Activated T-cell treated with anti-CD3 and anti-CD28 coated beads, Interleukin-2, amount 50 U/mL, for 4 hours (primary cell): ENCODE measurements around the gene DGKG. TPM values are rescaled to one million over a fixed set of nuclear protein-coding genes. Genes with fewer than 3 reads are reported as not detected.

Source experiments
- ATAC-seq, 2 donors: fragments of 200-7000 bp; cut with Tn5 transposase; one replicate each; pipeline ENCODE4 v1.10.0; 2021
- DNase-seq: peaks from one replicate; pipeline ENCODE4 v3.0.0-alpha.2; 2020
- H3K27me3 Mint-ChIP-seq: one replicate; pipeline ENCODE4 v1.8.0; 2021; ENCODE audit warnings: low read depth, mixed read lengths
- H3K36me3 Mint-ChIP-seq: one replicate; pipeline ENCODE4 v1.8.0; 2022; ENCODE audit warnings: mixed read lengths; ENCODE audit not compliant: insufficient read depth
- H3K4me1 Mint-ChIP-seq: one replicate; pipeline ENCODE4 v1.8.0; 2021; ENCODE audit warnings: low read depth, mixed read lengths
- H3K4me3 Mint-ChIP-seq: one replicate; pipeline ENCODE4 v1.8.0; 2021; ENCODE audit warnings: mild to moderate bottlenecking, moderate library complexity, mixed read lengths
- H3K9me3 Mint-ChIP-seq: one replicate; pipeline ENCODE4 v1.8.0; 2021; ENCODE audit warnings: mixed read lengths
- total RNA-seq, 3 donors: library from RNA; stranded (reverse); gene quantifications; one replicate each; pipeline ENCODE4 v1.2.1, GENCODE V29; 2021

Gene DGKG
- total RNA-seq, 3 donors from 2014 or later = 0.27 to 1.2 (median 0.40) TPM

GRCh38 chr3:186359078-186359477 lies 3.0 kb downstream of the DGKG start:
- H3K4me3 Mint-ChIP-seq = no peak overlapping the region
- peaks cover 7% of the 10 kb centered on the region for H3K4me1 Mint-ChIP-seq
- H3K9me3 Mint-ChIP-seq = no peaks in the 10 kb centered on the region
- H3K27me3 Mint-ChIP-seq = peaks cover 47% of the 10 kb centered on the region
- ATAC-seq (no peak), DNase-seq (no peak)
- no peaks in the 10 kb centered on the region for H3K36me3 Mint-ChIP-seq

- peaks cover 32% of the 10 kb centered on the region for H3K27me3 Mint-ChIP-seq
- H3K9me3 Mint-ChIP-seq = no peaks in the 10 kb centered on the region
- no peak overlapping the region for H3K4me3 Mint-ChIP-seq
- ATAC-seq (no peak), DNase-seq (no peak)
- no peaks in the 10 kb centered on the region for H3K36me3 Mint-ChIP-seq
- H3K4me1 Mint-ChIP-seq = peaks cover 2% of the 10 kb centered on the region
These were observed 5.9 kb downstream of the DGKG start for GRCh38 chr3:186356152-186356551.

DNA sequence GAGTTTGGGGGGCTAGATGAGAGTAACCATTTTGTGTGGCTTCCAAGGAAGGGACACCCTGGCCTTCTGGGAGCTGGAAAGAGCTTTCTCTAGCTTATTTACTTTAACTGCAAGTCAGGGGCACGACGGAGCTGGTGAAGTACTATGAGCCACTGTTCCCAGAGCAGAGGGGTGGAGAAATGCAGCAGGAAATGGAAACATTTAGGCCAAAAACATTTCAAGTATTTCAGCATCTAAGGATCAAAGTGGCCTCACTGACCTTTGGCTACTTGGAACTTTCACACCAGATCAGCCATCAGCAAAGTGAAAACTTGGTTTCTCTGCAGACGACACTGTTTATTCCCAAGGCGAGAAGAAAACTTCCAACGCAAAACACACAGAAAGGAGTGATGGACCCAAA lies 7.9 kb downstream of the DGKG start:
- DNase-seq (no peak), ATAC-seq (no peak)
- H3K4me3 Mint-ChIP-seq = no peak overlapping the region
- H3K4me1 Mint-ChIP-seq = no peaks in the 10 kb centered on the region
- H3K9me3 Mint-ChIP-seq = no peaks in the 10 kb centered on the region
- no peaks in the 10 kb centered on the region for H3K36me3 Mint-ChIP-seq
- peaks cover 24% of the 10 kb centered on the region for H3K27me3 Mint-ChIP-seq

GRCh38 chr3:186352369-186352768 lies 9.7 kb downstream of the DGKG start:
- Mint-ChIP-seq H3K9me3 (no peaks in the 10 kb centered on the region), H3K4me1 (no peaks in the 10 kb centered on the region), H3K36me3 (no peaks in the 10 kb centered on the region), H3K27me3 (peaks cover 16% of the 10 kb centered on the region), H3K4me3 (no peak overlapping the region)
- ATAC-seq (no peak), DNase-seq (no peak)

DNA sequence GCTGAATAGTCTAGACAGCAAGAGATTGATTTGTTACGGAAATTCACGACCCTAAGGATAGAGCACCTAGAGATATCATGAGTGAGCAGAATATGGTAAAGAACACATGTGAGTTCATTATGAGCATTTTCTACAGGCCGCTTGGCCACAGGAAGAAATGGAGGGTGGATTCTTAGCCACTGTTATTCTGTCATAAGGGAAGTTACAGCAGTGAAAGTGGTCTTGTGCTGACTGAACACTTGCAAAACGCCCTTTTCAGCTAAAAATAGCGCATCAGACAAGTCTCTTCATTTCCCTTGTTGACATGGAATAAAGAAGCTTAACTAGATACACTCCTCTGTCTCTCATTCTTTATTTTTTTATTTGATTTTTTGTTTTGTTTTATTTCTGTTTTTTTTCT lies 19.8 kb downstream of the DGKG start:
- ATAC-seq (no peak), DNase-seq (no peak)
- H3K27me3 Mint-ChIP-seq = peaks cover 3% of the 10 kb centered on the region
- peaks cover 3% of the 10 kb centered on the region for H3K9me3 Mint-ChIP-seq
- H3K36me3 Mint-ChIP-seq = peaks cover 2% of the 10 kb centered on the region
- no peak overlapping the region for H3K4me3 Mint-ChIP-seq
- H3K4me1 Mint-ChIP-seq = peaks cover 3% of the 10 kb centered on the region

DNA sequence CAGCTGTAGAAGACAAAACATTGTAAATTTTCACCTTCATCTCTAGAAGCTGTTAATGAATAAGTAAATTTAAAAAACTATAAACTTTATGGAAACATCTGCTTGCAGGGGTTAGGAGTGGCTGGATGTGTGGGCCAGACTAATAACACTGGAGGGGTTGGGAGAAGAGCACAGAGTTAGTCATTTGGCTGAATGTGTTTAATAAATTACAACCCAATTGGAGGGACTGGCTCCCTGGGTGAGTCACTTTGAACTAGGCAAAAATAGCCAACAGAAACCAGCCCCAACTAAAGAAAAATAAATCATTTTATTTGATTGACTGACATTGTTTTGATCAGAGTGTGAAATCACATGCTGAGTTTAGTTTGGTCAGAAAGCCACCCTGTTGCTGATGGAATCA lies 21.8 kb downstream of the DGKG start:
- H3K4me3 Mint-ChIP-seq = no peak overlapping the region
- H3K27me3 Mint-ChIP-seq = peaks cover 5% of the 10 kb centered on the region
- DNase-seq = no peak
- H3K9me3 Mint-ChIP-seq = peaks cover 3% of the 10 kb centered on the region
- ATAC-seq = no peak
- peaks cover 3% of the 10 kb centered on the region for H3K4me1 Mint-ChIP-seq
- H3K36me3 Mint-ChIP-seq = peaks cover 2% of the 10 kb centered on the region

GRCh38 chr3:186339180-186339918 lies 22.7 kb downstream of the DGKG start:
- Mint-ChIP-seq H3K27me3 (peaks cover 5% of the 10 kb centered on the region), H3K9me3 (peaks cover 3% of the 10 kb centered on the region), H3K4me1 (peaks cover 3% of the 10 kb centered on the region), H3K4me3 (no peak overlapping the region), H3K36me3 (peaks cover 2% of the 10 kb centered on the region)
- DNase-seq (no peak), ATAC-seq (no peak)

DNA sequence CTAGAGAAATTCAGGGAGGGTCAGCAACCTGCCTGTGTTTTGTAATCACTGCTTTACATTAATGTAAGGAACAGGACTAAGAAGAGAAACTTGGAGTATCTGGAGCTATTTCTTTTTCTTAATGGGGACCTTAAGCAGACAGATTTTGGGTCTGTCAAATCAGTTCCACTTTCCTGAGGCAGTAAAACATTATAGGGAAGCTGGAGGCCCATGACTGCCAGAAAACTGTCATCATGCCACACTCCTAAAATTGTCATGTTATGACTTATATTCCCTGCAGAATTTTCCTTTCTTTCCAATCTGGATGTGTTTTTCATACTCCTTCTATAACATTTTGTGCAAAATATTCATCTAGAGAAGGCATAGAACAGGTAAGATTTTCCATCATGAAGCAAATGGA lies 28.8 kb downstream of the DGKG start:
- ATAC-seq (no peak), DNase-seq (no peak)
- no peaks in the 10 kb centered on the region for H3K9me3 Mint-ChIP-seq
- H3K4me3 Mint-ChIP-seq = no peak overlapping the region
- peaks cover 5% of the 10 kb centered on the region for H3K4me1 Mint-ChIP-seq
- H3K36me3 Mint-ChIP-seq = no peaks in the 10 kb centered on the region
- H3K27me3 Mint-ChIP-seq = peaks cover 11% of the 10 kb centered on the region

- peak in 1 of 2 donors; percentile 69 for ATAC-seq
- Mint-ChIP-seq H3K27me3 (peaks cover 9% of the 10 kb centered on the region), H3K4me1 (peaks cover 5% of the 10 kb centered on the region), H3K36me3 (no peaks in the 10 kb centered on the region), H3K9me3 (no peaks in the 10 kb centered on the region), H3K4me3 (no peak overlapping the region)
- no peak for DNase-seq
These were observed 31.1 kb downstream of the DGKG start for GRCh38 chr3:186330772-186331460.

DNA sequence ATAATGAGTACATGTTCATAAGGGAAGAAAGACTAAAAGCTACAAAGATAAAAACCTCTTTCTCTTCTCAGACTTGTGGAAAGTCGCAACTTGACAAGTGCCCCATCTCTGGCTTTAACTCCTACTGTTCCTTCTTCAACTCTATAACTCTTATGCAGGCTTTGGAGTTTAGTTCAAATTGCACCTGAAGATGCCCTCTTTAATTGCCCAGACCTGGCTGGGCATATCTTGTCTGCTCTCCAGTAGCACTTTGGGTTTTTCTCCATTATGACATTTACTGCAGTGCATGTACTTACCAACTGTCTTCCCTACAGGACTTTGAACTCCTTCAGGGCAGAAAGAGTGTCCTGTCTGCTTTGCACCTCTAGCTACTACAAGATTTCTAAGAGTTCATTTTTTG lies 32.4 kb downstream of the DGKG start:
- H3K4me1 Mint-ChIP-seq = peaks cover 5% of the 10 kb centered on the region
- no peaks in the 10 kb centered on the region for H3K9me3 Mint-ChIP-seq
- peaks cover 12% of the 10 kb centered on the region for H3K27me3 Mint-ChIP-seq
- no peaks in the 10 kb centered on the region for H3K36me3 Mint-ChIP-seq
- DNase-seq (no peak), ATAC-seq (no peak)
- H3K4me3 Mint-ChIP-seq = no peak overlapping the region

GRCh38 chr3:186327912-186328487 lies 34.0 kb downstream of the DGKG start:
- Mint-ChIP-seq H3K27me3 (peaks cover 9% of the 10 kb centered on the region), H3K36me3 (no peaks in the 10 kb centered on the region), H3K4me3 (no peak overlapping the region)

DNA sequence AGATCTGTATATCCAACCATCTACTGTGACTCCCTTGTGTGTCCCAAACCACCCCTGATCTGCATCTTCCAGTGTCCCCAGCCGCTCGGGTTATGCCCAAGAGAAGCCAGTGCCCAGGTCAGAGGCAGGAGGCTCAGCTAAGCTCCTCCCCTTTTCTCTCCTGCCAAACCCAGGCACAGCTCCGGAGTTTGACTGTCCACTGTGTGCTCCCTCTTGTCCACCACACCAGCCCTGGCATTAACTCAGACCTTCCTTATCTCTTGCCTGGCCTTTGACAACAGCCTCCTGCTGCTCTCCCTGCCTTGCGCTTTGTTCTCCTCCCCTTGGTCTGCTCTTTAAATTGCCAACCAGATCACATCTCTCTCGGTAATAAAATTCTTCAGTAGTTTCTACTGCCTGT lies 39.3 kb downstream of the DGKG start:
- Mint-ChIP-seq H3K9me3 (no peaks in the 10 kb centered on the region), H3K4me3 (no peak overlapping the region), H3K4me1 (no peaks in the 10 kb centered on the region), H3K36me3 (no peaks in the 10 kb centered on the region), H3K27me3 (peaks cover 5% of the 10 kb centered on the region)
- DNase-seq = no peak
- ATAC-seq = no peak

More at GRCh38 chr3:186327912-186328487, 34.0 kb downstream of the DGKG start:
- DNase-seq (no peak), ATAC-seq (no peak)
- Mint-ChIP-seq H3K9me3 (no peaks in the 10 kb centered on the region), H3K4me1 (peaks cover 5% of the 10 kb centered on the region)

GRCh38 chr3:186321746-186322145 lies 40.3 kb downstream of the DGKG start:
- ATAC-seq (no peak), DNase-seq (no peak)
- peaks cover 5% of the 10 kb centered on the region for H3K27me3 Mint-ChIP-seq
- H3K9me3 Mint-ChIP-seq = no peaks in the 10 kb centered on the region
- no peaks in the 10 kb centered on the region for H3K4me1 Mint-ChIP-seq
- H3K4me3 Mint-ChIP-seq = no peak overlapping the region
- no peaks in the 10 kb centered on the region for H3K36me3 Mint-ChIP-seq

DNA sequence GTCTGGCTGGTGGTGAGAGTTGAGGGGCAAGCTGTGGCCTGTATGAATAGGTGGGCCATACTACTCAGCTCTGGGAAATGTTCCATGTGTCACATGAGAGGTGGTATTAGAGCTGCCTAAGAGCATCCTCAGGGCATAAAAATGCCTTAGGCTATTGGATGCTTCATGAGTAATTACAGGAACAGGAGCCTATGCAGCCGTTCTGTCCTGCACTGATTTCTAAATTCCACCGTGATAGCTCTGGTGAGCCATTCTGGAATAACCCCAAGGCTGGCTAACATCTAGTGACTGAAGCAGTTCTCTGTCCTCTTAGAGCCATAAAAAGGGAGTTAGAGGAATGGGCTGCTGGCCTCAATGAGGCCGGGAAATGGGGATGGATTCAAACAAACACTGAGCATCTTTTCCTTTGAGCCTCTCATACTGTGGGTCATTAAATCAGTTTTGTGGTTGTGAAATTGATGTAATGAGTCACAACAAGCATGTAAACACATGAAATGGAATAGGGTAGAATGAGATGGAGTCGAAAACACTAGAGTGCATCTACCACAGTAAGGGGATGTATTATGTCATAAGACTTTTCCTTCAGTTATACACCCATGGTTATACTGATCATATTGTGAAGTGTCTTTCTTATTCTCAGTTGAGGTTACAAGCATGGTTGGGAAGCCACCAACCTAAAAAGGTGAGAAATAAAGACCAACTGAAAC lies 41.0 kb downstream of the DGKG start:
- Mint-ChIP-seq H3K9me3 (no peaks in the 10 kb centered on the region), H3K36me3 (no peaks in the 10 kb centered on the region), H3K27me3 (peaks cover 5% of the 10 kb centered on the region), H3K4me3 (no peak overlapping the region), H3K4me1 (no peaks in the 10 kb centered on the region)
- no peak for DNase-seq
- no peak for ATAC-seq
